Upper lobe of left lung (tissue), 6 donors: ENCODE results near the gene TRIM71. TPM values are rescaled to one million over a fixed set of nuclear protein-coding genes. Genes with fewer than 3 reads are reported as not detected.
"Not testable (repeated sequence)": the region's sequence is repeated elsewhere in the genome, so short reads cannot be mapped to it uniquely, and the experiment has no call there.

ENCODE experiments used
- ATAC-seq, 2 donors: fragments of 200-7000 bp; cut with Tn5 transposase; one replicate each; pipeline ENCODE4 v1.9.1; 2022; ENCODE audit warnings: mild to moderate bottlenecking in 2 of 2, moderate library complexity in 2 of 2; ENCODE audit not compliant: low FRiP score in 2 of 2
- DNase-seq, 2 donors: peaks; one replicate each; pipeline ENCODE4 v3.0.0-alpha.2; 2019 to 2020
- H3K27ac ChIP-seq, 4 donors: fragments of 200-600 bp; sonication (generic); one replicate each; pipeline ENCODE4 v1.5.1; 2016 to 2019
- H3K27me3 ChIP-seq, 4 donors: fragments of 200-600 bp; sonication (generic); one replicate each; pipeline ENCODE4 v1.5.1; 2017 to 2019
- H3K36me3 ChIP-seq, 4 donors: fragments of 200-600 bp; sonication (generic); one replicate each; pipeline ENCODE4 v1.5.1; 2016 to 2019
- H3K4me1 ChIP-seq, 4 donors: fragments of 200-600 bp; sonication (generic); one replicate each; pipeline ENCODE4 v1.5.1; 2018 to 2019
- H3K4me3 ChIP-seq, 4 donors: fragments of 200-600 bp; sonication (generic); one replicate each; pipeline ENCODE4 v1.5.1; 2017 to 2019; ENCODE audit warnings: mild to moderate bottlenecking in 2 of 4, moderate library complexity in 1 of 4
- H3K9me3 ChIP-seq, 4 donors: fragments of 200-600 bp; sonication (generic); one replicate each; pipeline ENCODE4 v1.5.1; 2018 to 2019
- EP300 ChIP-seq, 4 donors: sonication (generic); formaldehyde crosslinking; IDR thresholded peaks; one replicate each; pipeline ENCODE4 v1.5.1; 2017; ENCODE audit warnings: antibody characterized with exemption in 4 of 4, control low read depth in 2 of 4
- POLR2A ChIP-seq, 4 donors: fragments of 450-650 bp; IDR thresholded peaks; one replicate each; pipeline ENCODE4 v1.5.1; 2016 to 2017; ENCODE audit warnings: antibody characterized with exemption in 4 of 4, mild to moderate bottlenecking in 2 of 4
- POLR2AphosphoS5 ChIP-seq, 2 donors: sonication (generic); formaldehyde crosslinking; IDR thresholded peaks; one replicate each; pipeline ENCODE4 v1.5.1; 2017; ENCODE audit warnings: antibody characterized with exemption in 2 of 2
- WGBS, 2 donors: methylation state at CpG; one replicate each; pipeline ENCODE4 v1.1.5; 2017 to 2018; 5-methylcytosine and 5-hydroxymethylcytosine counted together
- total RNA-seq, 6 donors: library from RNA; depleted of rRNA in 4 of 6; stranded (reverse); fragments of >200 nt in 4 of 6; gene quantifications; one replicate each; pipeline versions ENCODE4 v1.1.0 to v1.2.1, GENCODE V29; 2016 to 2021
- TF ChIP-seq, protein P1 (sequence below), 6 experiments: fragments of 450-650 bp in 4 of 6; fragments of 200-600 bp in 2 of 6; sonication (generic) in 2 of 6; IDR thresholded peaks; one replicate each; pipeline ENCODE4 v1.5.1; 2016 to 2019; ENCODE audit warnings: antibody characterized with exemption in 6 of 6
- donor health status: DM: no; HTN: no; CAD: no; lungs with moderate emphysema.
- donor health status: DM: no; HTN: yes; CAD: no; lungs with severe emphysema.

Gene TRIM71
- total RNA-seq, 6 donors from 2014 or later: 2.2 to 7.3 (median 3.8) TPM

DNA sequence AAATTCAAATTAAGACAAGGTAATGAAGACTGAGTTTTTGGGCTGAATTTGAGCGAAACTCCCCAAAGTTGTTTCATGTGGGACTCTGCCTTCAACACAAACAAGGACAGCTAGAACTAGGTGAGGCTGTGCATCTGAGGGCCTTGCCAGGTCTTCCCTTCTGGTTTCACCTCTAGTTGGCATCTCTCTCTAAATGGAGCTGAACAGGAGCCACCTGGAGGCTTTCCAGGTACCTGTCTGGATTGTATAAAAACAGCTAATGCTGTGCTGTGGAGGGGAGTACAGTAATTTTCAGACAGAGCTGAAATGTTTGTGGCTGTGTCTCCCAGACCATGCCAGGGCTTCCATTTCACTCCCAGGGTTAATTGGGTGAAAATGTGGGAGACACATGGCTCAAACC is 27.1 kb downstream of the TRIM71 start:
- no peak for TF ChIP-seq POLR2A (IDR thresholded peaks at IDR 0.05)
- TF ChIP-seq POLR2AphosphoS5 (IDR thresholded peaks at IDR 0.05): no peak
- TF ChIP-seq, protein P1, sequence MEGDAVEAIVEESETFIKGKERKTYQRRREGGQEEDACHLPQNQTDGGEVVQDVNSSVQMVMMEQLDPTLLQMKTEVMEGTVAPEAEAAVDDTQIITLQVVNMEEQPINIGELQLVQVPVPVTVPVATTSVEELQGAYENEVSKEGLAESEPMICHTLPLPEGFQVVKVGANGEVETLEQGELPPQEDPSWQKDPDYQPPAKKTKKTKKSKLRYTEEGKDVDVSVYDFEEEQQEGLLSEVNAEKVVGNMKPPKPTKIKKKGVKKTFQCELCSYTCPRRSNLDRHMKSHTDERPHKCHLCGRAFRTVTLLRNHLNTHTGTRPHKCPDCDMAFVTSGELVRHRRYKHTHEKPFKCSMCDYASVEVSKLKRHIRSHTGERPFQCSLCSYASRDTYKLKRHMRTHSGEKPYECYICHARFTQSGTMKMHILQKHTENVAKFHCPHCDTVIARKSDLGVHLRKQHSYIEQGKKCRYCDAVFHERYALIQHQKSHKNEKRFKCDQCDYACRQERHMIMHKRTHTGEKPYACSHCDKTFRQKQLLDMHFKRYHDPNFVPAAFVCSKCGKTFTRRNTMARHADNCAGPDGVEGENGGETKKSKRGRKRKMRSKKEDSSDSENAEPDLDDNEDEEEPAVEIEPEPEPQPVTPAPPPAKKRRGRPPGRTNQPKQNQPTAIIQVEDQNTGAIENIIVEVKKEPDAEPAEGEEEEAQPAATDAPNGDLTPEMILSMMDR (IDR thresholded peaks at IDR 0.05): no peak
- no peak for TF ChIP-seq EP300 (IDR thresholded peaks at IDR 0.05)
- Histone ChIP-seq H3K27ac (no peak overlapping the region), H3K36me3 (no peaks in the 10 kb centered on the region), H3K27me3 (no peaks in the 10 kb centered on the region), H3K9me3 (no peaks in the 10 kb centered on the region), H3K4me1 (peaks cover 0 to 37% (median 18%) of the 10 kb centered on the region in 4 donors), H3K4me3 (no peak overlapping the region)
- ATAC-seq (no peak), DNase-seq (no peak)
- 100% methylated on average over 1 of the region's 1 CpG for WGBS, 2 donors

DNA sequence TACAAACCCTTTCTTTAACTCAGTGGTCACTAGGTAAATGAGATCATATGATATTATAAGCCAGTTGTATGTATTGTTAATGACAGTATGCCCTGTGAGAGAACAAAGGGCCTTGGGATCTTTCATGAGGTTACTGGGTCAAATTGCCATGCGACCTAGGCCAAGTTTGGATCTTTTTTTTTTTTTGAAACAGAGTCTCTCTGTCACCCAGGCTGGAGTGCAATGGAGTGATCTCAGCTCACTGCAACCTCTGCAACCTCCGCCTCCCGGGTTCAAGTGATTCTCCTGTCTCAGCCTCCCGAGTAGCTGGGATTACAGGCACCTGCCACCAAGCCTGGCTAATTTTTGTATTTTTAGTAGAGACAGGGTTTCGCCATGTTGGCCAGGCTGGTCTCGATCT is 27.7 kb downstream of the TRIM71 start:
- not testable (repeated sequence) for H3K27me3 ChIP-seq, H3K27ac ChIP-seq, H3K9me3 ChIP-seq, H3K4me3 ChIP-seq, DNase-seq, ATAC-seq, H3K36me3 ChIP-seq
- 92 to 96% methylated on average over 6 of the region's 6 CpGs for WGBS, 2 donors
- peaks cover 3 to 37% (median 16%) of the 10 kb centered on the region in 4 donors for H3K4me1 ChIP-seq

DNA sequence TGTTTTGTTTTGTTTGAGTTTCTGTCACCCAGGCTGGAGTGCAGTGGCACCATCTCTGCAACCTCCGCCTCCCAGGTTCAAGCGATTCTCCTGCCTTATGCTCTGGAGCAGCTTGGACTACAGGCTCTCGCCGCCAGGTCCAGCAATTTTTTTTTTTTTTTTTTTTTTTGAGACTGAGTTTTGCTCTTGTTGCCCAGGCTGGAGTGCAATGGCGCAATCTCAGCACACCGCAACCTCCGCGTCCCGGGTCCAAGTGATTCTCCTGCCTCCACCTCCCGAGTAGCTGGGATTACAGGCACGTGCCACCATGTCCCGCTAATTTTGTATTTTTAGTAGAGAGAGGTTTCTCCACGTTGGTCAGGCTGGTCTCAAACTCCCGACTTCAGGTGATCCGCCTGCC is 29.2 kb downstream of the TRIM71 start:
- H3K27ac ChIP-seq, H3K4me3 ChIP-seq, H3K27me3 ChIP-seq, H3K9me3 ChIP-seq, DNase-seq, ATAC-seq, H3K36me3 ChIP-seq: not testable (repeated sequence)
- WGBS, 2 donors: 86% methylated on average over 15 of the region's 15 CpGs
- H3K4me1 ChIP-seq: peaks cover 3 to 23% (median 10%) of the 10 kb centered on the region in 4 donors

DNA sequence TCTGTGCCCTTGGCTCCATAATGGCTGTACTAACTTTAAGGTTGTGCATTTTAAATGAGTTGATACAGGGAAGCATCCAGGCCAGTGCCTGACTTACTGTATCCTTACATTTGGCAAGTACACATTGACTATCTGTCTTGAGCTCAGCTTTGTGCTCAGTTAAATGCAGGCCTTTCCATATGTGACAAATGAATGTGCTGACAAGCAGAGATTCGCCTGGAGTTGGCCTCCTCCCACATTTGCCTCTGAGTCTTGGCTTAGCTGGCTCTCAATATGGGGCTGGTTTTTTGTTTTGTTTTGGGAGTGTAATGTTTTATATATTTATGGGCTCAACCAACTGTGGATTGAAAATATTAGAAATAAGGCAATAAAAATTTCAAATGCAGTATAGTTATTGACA is 29.7 kb downstream of the TRIM71 start:
- TF ChIP-seq POLR2AphosphoS5 (IDR thresholded peaks at IDR 0.05): no peak
- TF ChIP-seq, protein P1 (IDR thresholded peaks at IDR 0.05): no peak
- no peak for TF ChIP-seq POLR2A (IDR thresholded peaks at IDR 0.05)
- TF ChIP-seq EP300 (IDR thresholded peaks at IDR 0.05): no peak
- no peak overlapping the region for H3K4me3 ChIP-seq
- ATAC-seq (no peak), DNase-seq (no peak)
- H3K27me3 ChIP-seq: no peaks in the 10 kb centered on the region
- H3K27ac ChIP-seq: no peak overlapping the region
- no peaks in the 10 kb centered on the region for H3K36me3 ChIP-seq
- H3K9me3 ChIP-seq: no peaks in the 10 kb centered on the region
- WGBS, 2 donors: 76 to 81% methylated on average over 1 of the region's 1 CpG
- H3K4me1 ChIP-seq: peaks cover 3 to 19% (median 7%) of the 10 kb centered on the region in 4 donors

DNA sequence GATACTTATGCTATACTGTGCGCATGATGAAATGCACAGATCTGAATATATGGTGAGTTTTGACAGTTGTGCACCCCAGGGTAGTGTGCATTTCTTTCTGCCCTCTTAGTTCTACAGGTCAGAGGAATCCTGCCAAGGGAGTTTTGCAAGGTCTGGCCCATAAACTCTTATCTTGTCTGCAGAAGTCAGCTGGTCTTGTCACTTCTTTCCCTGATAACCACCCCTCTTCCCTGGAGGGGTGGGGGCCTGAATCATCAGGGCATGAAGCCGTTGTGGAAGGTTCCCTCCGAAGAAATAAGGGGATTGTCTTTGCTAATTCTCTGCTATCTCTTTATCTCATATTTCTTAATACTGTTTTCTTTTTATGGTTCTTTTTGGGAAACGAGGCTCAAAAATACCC is 30.4 kb downstream of the TRIM71 start:
- ATAC-seq (no peak), DNase-seq (no peak)
- WGBS, 2 donors: 53 to 58% methylated on average over 4 of the region's 4 CpGs
- H3K4me3 ChIP-seq: no peak overlapping the region
- H3K36me3 ChIP-seq: no peaks in the 10 kb centered on the region
- peaks cover 2 to 12% (median 3%) of the 10 kb centered on the region in 4 donors for H3K4me1 ChIP-seq
- no peaks in the 10 kb centered on the region for H3K27me3 ChIP-seq
- no peak overlapping the region for H3K27ac ChIP-seq
- TF ChIP-seq, protein P1 (IDR thresholded peaks at IDR 0.05): no peak
- TF ChIP-seq EP300 (IDR thresholded peaks at IDR 0.05) (no peak), POLR2A (IDR thresholded peaks at IDR 0.05) (no peak), POLR2AphosphoS5 (IDR thresholded peaks at IDR 0.05) (no peak)
- no peaks in the 10 kb centered on the region for H3K9me3 ChIP-seq

DNA sequence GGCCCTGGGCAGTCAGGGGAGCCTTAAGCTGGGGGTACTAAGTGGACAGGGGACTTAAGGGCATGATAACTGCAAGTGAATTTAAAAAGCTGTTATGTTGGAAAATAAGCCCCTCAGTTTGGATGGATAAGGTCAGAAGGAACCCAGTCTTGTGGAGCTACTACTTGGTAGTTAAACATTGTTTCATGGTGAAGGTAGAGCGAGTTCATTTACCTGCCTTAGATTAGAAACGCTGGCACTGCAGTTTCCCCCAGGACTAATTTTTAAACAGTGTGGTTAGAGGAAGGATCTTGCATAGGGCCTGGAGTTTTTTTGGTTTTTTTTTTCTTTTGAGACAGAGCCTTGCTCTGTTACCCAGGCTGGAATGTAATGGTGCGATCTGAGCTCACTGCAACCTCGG is 31.2 kb downstream of the TRIM71 start:
- Histone ChIP-seq H3K4me1 (peaks cover 0 to 8% (median 2%) of the 10 kb centered on the region in 4 donors), H3K9me3 (no peaks in the 10 kb centered on the region), H3K4me3 (no peak overlapping the region), H3K36me3 (no peaks in the 10 kb centered on the region), H3K27ac (no peak overlapping the region), H3K27me3 (no peaks in the 10 kb centered on the region)
- WGBS, 2 donors: 80 to 82% methylated on average over 4 of the region's 4 CpGs
- DNase-seq: no peak
- TF ChIP-seq POLR2A (IDR thresholded peaks at IDR 0.05) (no peak), EP300 (IDR thresholded peaks at IDR 0.05) (no peak), POLR2AphosphoS5 (IDR thresholded peaks at IDR 0.05) (no peak)
- TF ChIP-seq, protein P1 (IDR thresholded peaks at IDR 0.05): no peak
- ATAC-seq: no peak
